Measurements from ENCODE around the gene UBR1. TPM values are rescaled to one million over a fixed set of nuclear protein-coding genes. Genes with fewer than 3 reads are reported as not detected.

The UBR1 gene
- total and polyA plus RNA-seq, 2 donors (not counting 3 experiments of a cell fraction or from before 2014, with no cell fraction given) = 5.3 to 26.9 TPM

GRCh38 chr15:43133430-43134156 lies 27.8 kb upstream of the UBR1 start, which contains the start of gene TMEM62:
Gene TMEM62, plus strand, starts transcription at chr15:43133586. Its CDS starts 217 bp downstream, at chr15:43133803.
- H3K9me1 ChIP-seq (replicated peaks; ENCODE audit: control insufficient read depth, extremely low read depth, insufficient read depth, low read length) = no peaks in the 10 kb centered on the region
- peak within 1 kb of the TSS; percentile 17 to 73 (median 64) for H3K4me3 ChIP-seq (replicated peaks in 1 of 3; ENCODE audit: insufficient read depth in 1 of 3, low read depth in 1 of 3, low read length in 3 of 3)
- ChIA-PET POLR2A (interaction anchor here (0.6 kb wide), 1 partner anchor 26 kb away, joined by 3 read pairs; no protein-coding TSS in a partner anchor), CTCF (interaction anchor here (2.4 kb wide), 1 partner anchor 70 kb away, joined by 8 read pairs; no protein-coding TSS in a partner anchor)
- TF ChIP-seq FOS (IDR thresholded peaks at IDR 0.05; ENCODE audit: borderline replicate concordance, insufficient read depth, low read length) (no peak), POLR2AphosphoS5 (IDR thresholded peaks at IDR 0.05; ENCODE audit: insufficient read depth, low read depth, low read length) (peak; percentile 33), EZH2 (IDR thresholded peaks at IDR 0.05; ENCODE audit: borderline replicate concordance, low read depth, low read length, severe bottlenecking) (no peak)
- FAIRE-seq = peak; percentile 75
- H3K9me3 ChIP-seq (replicated peaks; ENCODE audit: control insufficient read depth, insufficient read depth, low read length) = no peaks in the 10 kb centered on the region
- H3K4me1 ChIP-seq (ENCODE audit: control insufficient read depth, extremely low read depth, insufficient read depth, low read length) = peaks cover 11% of the 10 kb centered on the region
- intact Hi-C loops (cut with micrococcal nuclease) (loop anchor here (1.0 kb wide), 2 partner anchors 10 to 17 kb away; no protein-coding TSS in a partner anchor), dilution Hi-C loops (cut with MboI; ENCODE audit: extremely low pct_ligation_motif_present, low sequenced_read_pairs) (no loop called here)
- H3K36me3 ChIP-seq (ENCODE audit: control insufficient read depth in 2 of 2, extremely low read depth in 1 of 2, insufficient read depth in 2 of 2, low read length in 2 of 2) = peaks cover 0 to 10% of the 10 kb centered on the region in 2 experiments
- peak within 1 kb of the TSS; percentile 61 for H3K9ac ChIP-seq (replicated peaks; ENCODE audit: extremely low read depth, insufficient read depth, low read length)
- peak within 1 kb of the TSS; percentile 12 for H3K27ac ChIP-seq (ENCODE audit: insufficient read depth, low read depth, low read length)
- DNase-seq (ENCODE audit: low read depth, low spot score) = peak; percentile 65
- H3K27me3 ChIP-seq (ENCODE audit: control insufficient read depth in 2 of 2, insufficient read depth in 2 of 2, low read length in 2 of 2) = no peaks in the 10 kb centered on the region
- no peaks in the 10 kb centered on the region for H4K20me1 ChIP-seq (replicated peaks; ENCODE audit: control insufficient read depth, extremely low read depth, insufficient read depth, low read length)
- BruUV-seq (replicated peaks) = no TSS peak
- H3K4me2 ChIP-seq (ENCODE audit: insufficient read depth, low read length) = peak within 1 kb of the TSS; percentile 89
- H2AFZ ChIP-seq (ENCODE audit: low read depth, low read length) = peak within 1 kb of the TSS; percentile 97
- H3K79me2 ChIP-seq (ENCODE audit: control insufficient read depth, insufficient read depth, low read length) = no peaks in the 10 kb centered on the region

- no peak for TF ChIP-seq JUN (IDR thresholded peaks at IDR 0.05; ENCODE audit: borderline replicate concordance, insufficient read depth, insufficient read length, low read depth)
- TF ChIP-seq FOS (IDR thresholded peaks at IDR 0.05; ENCODE audit: borderline replicate concordance, insufficient read depth, low read length) = no peak
- TF ChIP-seq EZH2 (IDR thresholded peaks at IDR 0.05; ENCODE audit: borderline replicate concordance, low read depth, low read length, severe bottlenecking) = no peak
- no peak for TF ChIP-seq MYC (IDR thresholded peaks at IDR 0.05; ENCODE audit: low read depth, low read length)
- TF ChIP-seq CTCF (IDR thresholded peaks at IDR 0.05; ENCODE audit: extremely low read depth in 1 of 2, insufficient read depth in 1 of 2, low read depth in 1 of 2, low read length in 2 of 2) = no peak
- no peak for TF ChIP-seq MAX (IDR thresholded peaks at IDR 0.05; ENCODE audit: insufficient read depth, insufficient read length)
- TF ChIP-seq POLR2AphosphoS5 (IDR thresholded peaks at IDR 0.05; ENCODE audit: insufficient read depth, low read depth, low read length) = no peak
- no peak for TF ChIP-seq GATA2 (IDR thresholded peaks at IDR 0.05; ENCODE audit: insufficient read depth, insufficient read length, low read depth, low read length)
- CTCF ChIA-PET = interaction anchor here (2.4 kb wide), 1 partner anchor 71 kb away, joined by 8 read pairs; no protein-coding TSS in a partner anchor
- no peaks in the 10 kb centered on the region for H3K9me1 ChIP-seq (replicated peaks; ENCODE audit: control insufficient read depth, extremely low read depth, insufficient read depth, low read length)
- H3K36me3 ChIP-seq (ENCODE audit: control insufficient read depth in 2 of 2, extremely low read depth in 1 of 2, insufficient read depth in 2 of 2, low read length in 2 of 2) = peaks cover 0 to 8% of the 10 kb centered on the region in 2 experiments
- TSS peak; percentile 31 for BruUV-seq (replicated peaks)
- peak overlapping the region; percentile 89 for H3K4me2 ChIP-seq (ENCODE audit: insufficient read depth, low read length)
- no peak for FAIRE-seq
- no peaks in the 10 kb centered on the region for H3K9me3 ChIP-seq (replicated peaks; ENCODE audit: control insufficient read depth, insufficient read depth, low read length)
- no peaks in the 10 kb centered on the region for H3K79me2 ChIP-seq (ENCODE audit: control insufficient read depth, insufficient read depth, low read length)
- POLR2A ChIA-PET = interaction anchor here (0.6 kb wide), 2 partner anchors 26 to 116 kb away, joined by 3 read pairs; no protein-coding TSS in a partner anchor
- peak overlapping the region; percentile 17 to 73 (median 64) for H3K4me3 ChIP-seq (replicated peaks in 1 of 3; ENCODE audit: insufficient read depth in 1 of 3, low read depth in 1 of 3, low read length in 3 of 3)
- H3K27me3 ChIP-seq (ENCODE audit: control insufficient read depth in 2 of 2, insufficient read depth in 2 of 2, low read length in 2 of 2) = no peaks in the 10 kb centered on the region
- peak; percentile 5 for DNase-seq (ENCODE audit: low read depth, low spot score)
- H3K9ac ChIP-seq (replicated peaks; ENCODE audit: extremely low read depth, insufficient read depth, low read length) = peak overlapping the region; percentile 61
- peaks cover 11% of the 10 kb centered on the region for H3K4me1 ChIP-seq (ENCODE audit: control insufficient read depth, extremely low read depth, insufficient read depth, low read length)
- intact Hi-C loops (cut with micrococcal nuclease) (loop anchor here (1.0 kb wide), 2 partner anchors 10 to 17 kb away; no protein-coding TSS in a partner anchor), dilution Hi-C loops (cut with MboI; ENCODE audit: extremely low pct_ligation_motif_present, low sequenced_read_pairs) (no loop called here)
- peak overlapping the region; percentile 97 for H2AFZ ChIP-seq (ENCODE audit: low read depth, low read length)
- H4K20me1 ChIP-seq (replicated peaks; ENCODE audit: control insufficient read depth, extremely low read depth, insufficient read depth, low read length) = no peaks in the 10 kb centered on the region
- peak overlapping the region; percentile 12 for H3K27ac ChIP-seq (ENCODE audit: insufficient read depth, low read depth, low read length)
Measured at GRCh38 chr15:43132830-43133429, 27.1 kb upstream of the UBR1 start.
